ENCODE measurements around the gene CLASP1.
"Not testable (repeated sequence)": the region's sequence is repeated elsewhere in the genome, so short reads cannot be mapped to it uniquely, and the experiment has no call there.

The CLASP1 gene

GRCh38 chr2:121649149-121649595 lies at the start of gene CLASP1:
TSS of gene CLASP1 (minus strand) at chr2:121649462. CDS start at chr2:121605895, 43,567 bp downstream.
- peak; percentile 71 for DNase-seq (ENCODE audit: insufficient read length, low spot score)
- no peak for FAIRE-seq
- no peak for TF ChIP-seq CTCF (IDR thresholded peaks at IDR 0.05; ENCODE audit: insufficient read depth, missing control alignments)

- FAIRE-seq (no peak), DNase-seq (ENCODE audit: insufficient read length, low spot score) (no peak)
- TF ChIP-seq CTCF (IDR thresholded peaks at IDR 0.05; ENCODE audit: insufficient read depth, missing control alignments) = no peak
Observed at GRCh38 chr2:121698318-121698930, 49.2 kb upstream of the CLASP1 start.

- TF ChIP-seq CTCF (IDR thresholded peaks at IDR 0.05; ENCODE audit: insufficient read depth, missing control alignments) = no peak
- DNase-seq (ENCODE audit: insufficient read length, low spot score) = no peak
- FAIRE-seq = no peak
Observed at GRCh38 chr2:121697108-121697631, 47.9 kb upstream of the CLASP1 start.

- DNase-seq (ENCODE audit: insufficient read length, low spot score) (no peak), FAIRE-seq (no peak)
- TF ChIP-seq CTCF (IDR thresholded peaks at IDR 0.05; ENCODE audit: insufficient read depth, missing control alignments) = no peak
Observed at GRCh38 chr2:121696410-121696930, 47.2 kb upstream of the CLASP1 start.

GRCh38 chr2:121695171-121695451 lies 45.8 kb upstream of the CLASP1 start:
- FAIRE-seq (no peak), DNase-seq (ENCODE audit: insufficient read length, low spot score) (no peak)
- TF ChIP-seq CTCF (IDR thresholded peaks at IDR 0.05; ENCODE audit: insufficient read depth, missing control alignments) = no peak

GRCh38 chr2:121694398-121695170 lies 45.3 kb upstream of the CLASP1 start:
- TF ChIP-seq CTCF (IDR thresholded peaks at IDR 0.05; ENCODE audit: insufficient read depth, missing control alignments) = no peak
- no peak for FAIRE-seq
- no peak for DNase-seq (ENCODE audit: insufficient read length, low spot score)

GRCh38 chr2:121690572-121690971 lies 41.3 kb upstream of the CLASP1 start:
- not testable (repeated sequence) for DNase-seq (ENCODE audit: insufficient read length, low spot score); FAIRE-seq
